GM12878 (cell line): ENCODE results near the gene MRPL49. TPM values are rescaled to one million over a fixed set of nuclear protein-coding genes. Genes with fewer than 3 reads are reported as not detected.

ENCODE experiments used
- ATF7 ChIP-seq: fragments of 450-650 bp; IDR thresholded peaks from 2 replicates; pipeline ENCODE4 v1.6.1; 2016; ENCODE audit warnings: low read depth, mild to moderate bottlenecking
- BCLAF1 ChIP-seq: fragments of 450-650 bp; IDR thresholded peaks from 2 replicates; pipeline ENCODE4 v1.6.1; 2017; ENCODE audit warnings: antibody characterized with exemption, mild to moderate bottlenecking, moderate library complexity
- CREB1 ChIP-seq: IDR thresholded peaks from 2 replicates; pipeline ENCODE4 v1.6.1; 2012; ENCODE audit warnings: low read depth, mild to moderate bottlenecking, inconsistent platforms
- CREM ChIP-seq: IDR thresholded peaks from 2 replicates; pipeline ENCODE4 v1.6.1; 2014; ENCODE audit warnings: antibody characterized with exemption, low read depth
- E2F4 ChIP-seq: IDR thresholded peaks from 2 replicates; pipeline ENCODE4 v1.6.1; 2012; ENCODE audit warnings: low read depth, low read length, improper control_type of control experiment
- E4F1 ChIP-seq: fragments of 450-650 bp; IDR thresholded peaks from 2 replicates; pipeline ENCODE4 v1.6.1; 2018; ENCODE audit warnings: borderline replicate concordance, mild to moderate bottlenecking; ENCODE audit not compliant: partially characterized antibody
- EP300 ChIP-seq, 2 experiments: fragments of 150-350 bp in 1 of 2; IDR thresholded peaks; 2 replicates each; pipeline ENCODE4 v1.6.1; 2011 to 2012; ENCODE audit warnings: low read depth in 2 of 2, low read length in 2 of 2, borderline replicate concordance in 1 of 2, improper control_type of control experiment in 1 of 2, inconsistent platforms in 1 of 2; ENCODE audit not compliant: control insufficient read depth in 1 of 2
- FOXK2 ChIP-seq: fragments of 450-650 bp; IDR thresholded peaks from 2 replicates; pipeline ENCODE4 v1.6.1; 2017; ENCODE audit warnings: mild to moderate bottlenecking, moderate library complexity
- GATAD2B ChIP-seq: fragments of 450-650 bp; conservative IDR thresholded peaks from 2 replicates; pipeline ENCODE4 v1.6.1; 2017; ENCODE audit warnings: low read depth, mild to moderate bottlenecking, moderate library complexity
- HDGF ChIP-seq: fragments of 450-650 bp; IDR thresholded peaks from 2 replicates; pipeline ENCODE4 v1.6.1; 2016; ENCODE audit warnings: antibody characterized with exemption
- IRF3 ChIP-seq: fragments of 450-650 bp; IDR thresholded peaks from 2 replicates; pipeline ENCODE4 v1.6.1; 2014; ENCODE audit warnings: mild to moderate bottlenecking
- KDM1A ChIP-seq: fragments of 200-600 bp; sonication (generic); IDR thresholded peaks from 2 replicates; pipeline ENCODE4 v1.6.1; 2016; ENCODE audit warnings: borderline replicate concordance
- KLF5 ChIP-seq: fragments of 450-650 bp; IDR thresholded peaks from 2 replicates; pipeline ENCODE4 v1.6.1; 2014; ENCODE audit warnings: mild to moderate bottlenecking; ENCODE audit not compliant: partially characterized antibody
- MTA2 ChIP-seq: fragments of 450-650 bp; IDR thresholded peaks from 2 replicates; pipeline ENCODE4 v1.6.1; 2016; ENCODE audit warnings: low read depth, mild to moderate bottlenecking, moderate library complexity
- NFYA ChIP-seq: IDR thresholded peaks from 2 replicates; pipeline ENCODE4 v1.6.1; 2011; ENCODE audit warnings: low read depth, mild to moderate bottlenecking, low read length, improper control_type of control experiment, borderline replicate concordance
- NR2C2 ChIP-seq: IDR thresholded peaks from 2 replicates; pipeline ENCODE4 v1.6.1; 2011; ENCODE audit warnings: borderline replicate concordance, low read depth; ENCODE audit not compliant: control insufficient read depth, insufficient read length
- PAX5 ChIP-seq: IDR thresholded peaks from 2 replicates; pipeline ENCODE4 v1.6.1; 2011; ENCODE audit warnings: low read depth, low read length, borderline replicate concordance
- RBBP5 ChIP-seq: fragments of 200-600 bp; sonication (generic); conservative IDR thresholded peaks from 2 replicates; pipeline ENCODE4 v1.6.1; 2016
- SREBF1 ChIP-seq: IDR thresholded peaks from 2 replicates; pipeline ENCODE4 v1.6.1; 2012; ENCODE audit warnings: mild to moderate bottlenecking, low read length
- TAF1 ChIP-seq: IDR thresholded peaks from 2 replicates; pipeline ENCODE4 v1.6.1; 2011; ENCODE audit warnings: mild to moderate bottlenecking, low read depth, low read length, borderline replicate concordance
- USF1 ChIP-seq: IDR thresholded peaks from 2 replicates; pipeline ENCODE4 v1.6.1; 2011; ENCODE audit warnings: borderline replicate concordance, low read depth, mild to moderate bottlenecking, moderate library complexity, mixed read lengths, low read length; ENCODE audit not compliant: insufficient read depth; ENCODE audit errors: extremely low read length
- polyA plus RNA-seq, 11 experiments: library from polyadenylated mRNA; depleted of rRNA in 4 of 11; unstranded in 6 of 11; stranded (reverse) in 5 of 11; fragments of >200 nt; fragmentation: Nextera tagmentation in 4 of 11; fragmentation: Illumina TruSeq in 1 of 11; extraction: Ambion mirVana in 4 of 11; extraction: Trizol in 1 of 11; gene quantifications; 1 replicate in 1 of 11; 2 replicates in 10 of 11; pipeline versions ENCODE4 v1.2.1 to v1.2.3, GENCODE V29; 2011 to 2016; ENCODE audit warnings: inconsistent platforms in 2 of 11, missing spikeins in 2 of 11, low read depth in 1 of 11
- total RNA-seq, 4 experiments: library from RNA; depleted of rRNA in 3 of 4; stranded (reverse); fragments of >200 nt in 3 of 4; fragmentation: Illumina TruSeq in 1 of 4; extraction: Trizol in 1 of 4; gene quantifications; 2 replicates each; pipeline versions ENCODE4 v1.2.1 to v1.2.3, GENCODE V29; 2013 to 2021

The MRPL49 gene
- total and polyA plus RNA-seq, 10 of the 15 experiments (the other 5 are each of a cell fraction or from before 2014, with no cell fraction given): 42.0 to 116 (median 71.7) TPM

- no peak for TF ChIP-seq CREB1
- TF ChIP-seq KLF5: no peak
- no peak for TF ChIP-seq SREBF1
- TF ChIP-seq RBBP5: no peak
- TF ChIP-seq EP300 (IDR thresholded peaks at IDR 0.05; ENCODE audit: borderline replicate concordance in 1 of 2, control insufficient read depth in 1 of 2, low read depth in 2 of 2, low read length in 2 of 2): no peak
- TF ChIP-seq NFYA: no peak
- no peak; the same call in 1 of the 2 replicates for TF ChIP-seq MTA2
- no peak for TF ChIP-seq CREM
- TF ChIP-seq FOXK2: no peak
- no peak for TF ChIP-seq E4F1
- no peak for TF ChIP-seq KDM1A
- TF ChIP-seq NR2C2: no peak
- no peak for TF ChIP-seq ATF7
- TF ChIP-seq PAX5: no peak
- no peak for TF ChIP-seq BCLAF1
- no peak for TF ChIP-seq E2F4
- TF ChIP-seq GATAD2B: peak; percentile 95
- TF ChIP-seq HDGF: peak; percentile 87
- no peak for TF ChIP-seq USF1
- no peak for TF ChIP-seq TAF1
- no peak for TF ChIP-seq IRF3
Observed at GRCh38 chr11:65112546-65113360, 9.4 kb upstream of the MRPL49 start (continued).
